HepG2 (cell line): ENCODE measurements around the gene SPAG4. TPM values are rescaled to one million over a fixed set of nuclear protein-coding genes. Genes with fewer than 3 reads are reported as not detected.

Experiments used
- AKAP8 ChIP-seq: sonication (generic); formaldehyde crosslinking; IDR thresholded peaks from 2 replicates; pipeline ENCODE4 v1.5.1; 2020; ENCODE audit warnings: mild to moderate bottlenecking, missing genetic modification reagents
- BCL3 ChIP-seq: sonication (generic); formaldehyde crosslinking; IDR thresholded peaks from 2 replicates; pipeline ENCODE4 v1.5.1; 2020; ENCODE audit warnings: mild to moderate bottlenecking, missing genetic modification reagents, moderate library complexity
- EEA1 ChIP-seq: sonication (generic); formaldehyde crosslinking; IDR thresholded peaks from 2 replicates; pipeline ENCODE4 v1.5.1; 2020; ENCODE audit warnings: mild to moderate bottlenecking, missing genetic modification reagents, borderline replicate concordance
- HMGA1 ChIP-seq: sonication (generic); formaldehyde crosslinking; conservative IDR thresholded peaks from 2 replicates; pipeline ENCODE4 v1.4.0; 2020; ENCODE audit warnings: missing genetic modification reagents
- JUN ChIP-seq: sonication (generic); formaldehyde crosslinking; IDR thresholded peaks from 2 replicates; pipeline ENCODE4 v1.4.0; 2020; ENCODE audit warnings: mild to moderate bottlenecking, missing genetic modification reagents
- PAXIP1 ChIP-seq: sonication (generic); formaldehyde crosslinking; conservative IDR thresholded peaks from 2 replicates; pipeline ENCODE4 v1.4.0; 2020; ENCODE audit warnings: mild to moderate bottlenecking, missing genetic modification reagents, moderate library complexity
- RCOR2 ChIP-seq: IDR thresholded peaks from 2 replicates; pipeline ENCODE4 v1.6.1; 2016; ENCODE audit warnings: missing biosample characterization, missing genetic modification reagents
- SP2 ChIP-seq: sonication (generic); formaldehyde crosslinking; IDR thresholded peaks from 2 replicates; pipeline ENCODE4 v1.5.1; 2020; ENCODE audit warnings: mild to moderate bottlenecking, missing genetic modification reagents
- TOPORS ChIP-seq: sonication (generic); formaldehyde crosslinking; IDR thresholded peaks from 2 replicates; pipeline ENCODE4 v1.8.0; 2023; ENCODE audit warnings: mild to moderate bottlenecking, missing genetic modification reagents
- ZNF232 ChIP-seq: sonication (generic); formaldehyde crosslinking; IDR thresholded peaks from 2 replicates; pipeline ENCODE4 v1.4.0; 2020; ENCODE audit warnings: missing genetic modification reagents, borderline replicate concordance
- ZNF350 ChIP-seq: sonication (generic); formaldehyde crosslinking; IDR thresholded peaks from 2 replicates; pipeline ENCODE4 v1.4.0; 2020; ENCODE audit warnings: mild to moderate bottlenecking, low read depth, missing genetic modification reagents, borderline replicate concordance
- ZNF570 ChIP-seq: sonication (generic); formaldehyde crosslinking; IDR thresholded peaks from 2 replicates; pipeline ENCODE4 v1.4.0; 2020; ENCODE audit warnings: mild to moderate bottlenecking, missing genetic modification reagents, borderline replicate concordance
- ZNF652 ChIP-seq: IDR thresholded peaks from 2 replicates; pipeline ENCODE4 v1.6.1; 2016; ENCODE audit warnings: low read depth, borderline replicate concordance
- ZNF678 ChIP-seq: sonication (generic); formaldehyde crosslinking; IDR thresholded peaks from 2 replicates; pipeline ENCODE4 v1.4.0; 2020; ENCODE audit warnings: mild to moderate bottlenecking, missing genetic modification reagents
- ZNF878 ChIP-seq: sonication (generic); formaldehyde crosslinking; IDR thresholded peaks from 2 replicates; pipeline ENCODE4 v1.8.1; 2023; ENCODE audit warnings: mild to moderate bottlenecking, missing genetic modification reagents, moderate library complexity
- polyA plus RNA-seq, 8 experiments: library from polyadenylated mRNA; depleted of rRNA in 3 of 8; stranded (reverse) in 7 of 8; unstranded in 1 of 8; fragments of >200 nt; fragmentation: Illumina TruSeq in 4 of 8; extraction: Trizol in 4 of 8; gene quantifications; 2 replicates each; pipeline versions ENCODE4 v1.2.1 to v1.2.3, GENCODE V29; 2011 to 2016; ENCODE audit warnings: low read depth in 4 of 8, missing spikeins in 1 of 8, mixed read lengths in 1 of 8; ENCODE audit not compliant: insufficient read depth in 1 of 8
- total RNA-seq, 5 experiments: library from RNA; depleted of rRNA; stranded (reverse); fragments of >200 nt; fragmentation: Illumina TruSeq; extraction: Trizol; gene quantifications; 2 replicates each; pipeline ENCODE4 v1.2.3, GENCODE V29; 2016; ENCODE audit warnings: low read depth in 1 of 5
- TF ChIP-seq, protein P1 (sequence below): sonication (generic); formaldehyde crosslinking; IDR thresholded peaks from 2 replicates; pipeline ENCODE4 v1.5.0; 2020; ENCODE audit warnings: missing genetic modification reagents
- TF ChIP-seq, protein P2 (sequence below): sonication (generic); formaldehyde crosslinking; IDR thresholded peaks from 2 replicates; pipeline ENCODE4 v1.8.0; 2022; ENCODE audit warnings: mild to moderate bottlenecking, missing genetic modification reagents; ENCODE audit not compliant: insufficient replicate concordance
- TF ChIP-seq, protein P3 (sequence below), 2 experiments: fragments of 450-650 bp in 1 of 2; sonication (generic) in 1 of 2; formaldehyde crosslinking; IDR thresholded peaks; 2 replicates each; pipeline versions ENCODE4 v1.5.0 to v1.8.0; 2020 to 2022; ENCODE audit warnings: mild to moderate bottlenecking in 1 of 2, missing genetic modification reagents in 1 of 2
- TF ChIP-seq, protein P4 (sequence below): sonication (generic); formaldehyde crosslinking; IDR thresholded peaks from 2 replicates; pipeline ENCODE4 v1.8.1; 2023; ENCODE audit warnings: mild to moderate bottlenecking, missing genetic modification reagents

SPAG4 gene
- total and polyA plus RNA-seq, 2 of the 13 experiments (the other 11 are each of a cell fraction or from before 2014, with no cell fraction given) = 5.8 to 137 TPM

- TF ChIP-seq RCOR2 (CRISPR knock-in tag) = peak; percentile 27; the same call in 1 of the 2 replicates
- TF ChIP-seq AKAP8 (CRISPR knock-in tag) = peak; percentile 100
- TF ChIP-seq, protein P1, sequence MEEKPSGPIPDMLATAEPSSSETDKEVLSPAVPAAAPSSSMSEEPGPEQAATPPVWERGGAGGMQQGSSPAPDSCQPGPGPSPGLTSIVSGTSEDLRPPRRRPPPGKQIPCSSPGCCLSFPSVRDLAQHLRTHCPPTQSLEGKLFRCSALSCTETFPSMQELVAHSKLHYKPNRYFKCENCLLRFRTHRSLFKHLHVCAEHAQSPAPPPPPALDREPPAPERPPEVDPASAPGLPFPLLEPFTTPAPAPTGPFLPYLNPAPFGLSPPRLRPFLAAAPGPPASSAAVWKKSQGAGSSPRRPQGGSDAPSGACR (CRISPR knock-in tag) = 0 out of 2 replicates have a peak, but pooled peaks have one; percentile 13
- no peak for TF ChIP-seq HMGA1
- peak; percentile 100 for TF ChIP-seq BCL3 (CRISPR knock-in tag)
- TF ChIP-seq ZNF350 (CRISPR knock-in tag) = peak; percentile 78; the same call in 1 of the 2 replicates
- TF ChIP-seq ZNF232 (CRISPR knock-in tag) = peak; percentile 99
- peak; percentile 96; the same call in 1 of the 2 replicates for TF ChIP-seq EEA1 (CRISPR knock-in tag)
- TF ChIP-seq JUN (CRISPR knock-in tag) = 0 out of 2 replicates have a peak, but pooled peaks have one; percentile 75
- TF ChIP-seq ZNF570 (CRISPR knock-in tag) = peak; percentile 95
- TF ChIP-seq, protein P2, sequence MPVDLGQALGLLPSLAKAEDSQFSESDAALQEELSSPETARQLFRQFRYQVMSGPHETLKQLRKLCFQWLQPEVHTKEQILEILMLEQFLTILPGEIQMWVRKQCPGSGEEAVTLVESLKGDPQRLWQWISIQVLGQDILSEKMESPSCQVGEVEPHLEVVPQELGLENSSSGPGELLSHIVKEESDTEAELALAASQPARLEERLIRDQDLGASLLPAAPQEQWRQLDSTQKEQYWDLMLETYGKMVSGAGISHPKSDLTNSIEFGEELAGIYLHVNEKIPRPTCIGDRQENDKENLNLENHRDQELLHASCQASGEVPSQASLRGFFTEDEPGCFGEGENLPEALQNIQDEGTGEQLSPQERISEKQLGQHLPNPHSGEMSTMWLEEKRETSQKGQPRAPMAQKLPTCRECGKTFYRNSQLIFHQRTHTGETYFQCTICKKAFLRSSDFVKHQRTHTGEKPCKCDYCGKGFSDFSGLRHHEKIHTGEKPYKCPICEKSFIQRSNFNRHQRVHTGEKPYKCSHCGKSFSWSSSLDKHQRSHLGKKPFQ (CRISPR knock-in tag) = peak; percentile 99
- TF ChIP-seq, protein P3, sequence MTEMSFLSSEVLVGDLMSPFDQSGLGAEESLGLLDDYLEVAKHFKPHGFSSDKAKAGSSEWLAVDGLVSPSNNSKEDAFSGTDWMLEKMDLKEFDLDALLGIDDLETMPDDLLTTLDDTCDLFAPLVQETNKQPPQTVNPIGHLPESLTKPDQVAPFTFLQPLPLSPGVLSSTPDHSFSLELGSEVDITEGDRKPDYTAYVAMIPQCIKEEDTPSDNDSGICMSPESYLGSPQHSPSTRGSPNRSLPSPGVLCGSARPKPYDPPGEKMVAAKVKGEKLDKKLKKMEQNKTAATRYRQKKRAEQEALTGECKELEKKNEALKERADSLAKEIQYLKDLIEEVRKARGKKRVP (CRISPR knock-in tag; IDR thresholded peaks at IDR 0.05) = peak in 1 of 2 experiments; percentile 84; a peak in 2 of 4 replicates
- TF ChIP-seq PAXIP1 (CRISPR knock-in tag) = no peak; the same call in 1 of the 2 replicates
- TF ChIP-seq TOPORS (CRISPR knock-in tag) = peak; percentile 46; the same call in 1 of the 2 replicates
- peak; percentile 98; the same call in 1 of the 2 replicates for TF ChIP-seq ZNF678 (CRISPR knock-in tag)
- peak; percentile 99 for TF ChIP-seq ZNF878
- TF ChIP-seq, protein P4, sequence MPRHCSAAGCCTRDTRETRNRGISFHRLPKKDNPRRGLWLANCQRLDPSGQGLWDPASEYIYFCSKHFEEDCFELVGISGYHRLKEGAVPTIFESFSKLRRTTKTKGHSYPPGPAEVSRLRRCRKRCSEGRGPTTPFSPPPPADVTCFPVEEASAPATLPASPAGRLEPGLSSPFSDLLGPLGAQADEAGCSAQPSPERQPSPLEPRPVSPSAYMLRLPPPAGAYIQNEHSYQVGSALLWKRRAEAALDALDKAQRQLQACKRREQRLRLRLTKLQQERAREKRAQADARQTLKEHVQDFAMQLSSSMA (CRISPR knock-in tag) = peak; percentile 97; the same call in 1 of the 2 replicates
- TF ChIP-seq ZNF652 = 0 out of 2 replicates have a peak, but pooled peaks have one; percentile 37
- TF ChIP-seq SP2 (CRISPR knock-in tag) = peak; percentile 32; the same call in 1 of the 2 replicates
These were observed at the start of gene SPAG4 (continued) for GRCh38 chr20:35615667-35616464.
